ENCODE results near the gene PTGR3. TPM values are rescaled to one million over a fixed set of nuclear protein-coding genes. Genes with fewer than 3 reads are reported as not detected.

PTGR3 gene
- total RNA-seq, 6 experiments from 2014 or later = 37.9 to 47.5 (median 41.8) TPM

- H3K27me3 Mint-ChIP-seq (ENCODE audit: insufficient read depth) = no peaks in the 10 kb centered on the region
- peak overlapping the region; percentile 90; the same call in 1 of the 2 replicates for H3K27ac Mint-ChIP-seq
- peaks cover 100% of the 10 kb centered on the region for H3K4me1 Mint-ChIP-seq (ENCODE audit: low read depth)
- no peaks in the 10 kb centered on the region for H3K36me3 Mint-ChIP-seq (ENCODE audit: low read depth)
- no peak for DNase-seq
- H3K9me3 Mint-ChIP-seq = no peaks in the 10 kb centered on the region
- peak overlapping the region; percentile 82; the same call in 1 of the 2 replicates for H3K4me3 Mint-ChIP-seq
- TF ChIP-seq, protein P1, sequence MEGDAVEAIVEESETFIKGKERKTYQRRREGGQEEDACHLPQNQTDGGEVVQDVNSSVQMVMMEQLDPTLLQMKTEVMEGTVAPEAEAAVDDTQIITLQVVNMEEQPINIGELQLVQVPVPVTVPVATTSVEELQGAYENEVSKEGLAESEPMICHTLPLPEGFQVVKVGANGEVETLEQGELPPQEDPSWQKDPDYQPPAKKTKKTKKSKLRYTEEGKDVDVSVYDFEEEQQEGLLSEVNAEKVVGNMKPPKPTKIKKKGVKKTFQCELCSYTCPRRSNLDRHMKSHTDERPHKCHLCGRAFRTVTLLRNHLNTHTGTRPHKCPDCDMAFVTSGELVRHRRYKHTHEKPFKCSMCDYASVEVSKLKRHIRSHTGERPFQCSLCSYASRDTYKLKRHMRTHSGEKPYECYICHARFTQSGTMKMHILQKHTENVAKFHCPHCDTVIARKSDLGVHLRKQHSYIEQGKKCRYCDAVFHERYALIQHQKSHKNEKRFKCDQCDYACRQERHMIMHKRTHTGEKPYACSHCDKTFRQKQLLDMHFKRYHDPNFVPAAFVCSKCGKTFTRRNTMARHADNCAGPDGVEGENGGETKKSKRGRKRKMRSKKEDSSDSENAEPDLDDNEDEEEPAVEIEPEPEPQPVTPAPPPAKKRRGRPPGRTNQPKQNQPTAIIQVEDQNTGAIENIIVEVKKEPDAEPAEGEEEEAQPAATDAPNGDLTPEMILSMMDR (IDR thresholded peaks at IDR 0.05) = no peak
Observed at GRCh38 chr18:75218065-75218923, 9.4 kb upstream of the PTGR3 start.

DNA sequence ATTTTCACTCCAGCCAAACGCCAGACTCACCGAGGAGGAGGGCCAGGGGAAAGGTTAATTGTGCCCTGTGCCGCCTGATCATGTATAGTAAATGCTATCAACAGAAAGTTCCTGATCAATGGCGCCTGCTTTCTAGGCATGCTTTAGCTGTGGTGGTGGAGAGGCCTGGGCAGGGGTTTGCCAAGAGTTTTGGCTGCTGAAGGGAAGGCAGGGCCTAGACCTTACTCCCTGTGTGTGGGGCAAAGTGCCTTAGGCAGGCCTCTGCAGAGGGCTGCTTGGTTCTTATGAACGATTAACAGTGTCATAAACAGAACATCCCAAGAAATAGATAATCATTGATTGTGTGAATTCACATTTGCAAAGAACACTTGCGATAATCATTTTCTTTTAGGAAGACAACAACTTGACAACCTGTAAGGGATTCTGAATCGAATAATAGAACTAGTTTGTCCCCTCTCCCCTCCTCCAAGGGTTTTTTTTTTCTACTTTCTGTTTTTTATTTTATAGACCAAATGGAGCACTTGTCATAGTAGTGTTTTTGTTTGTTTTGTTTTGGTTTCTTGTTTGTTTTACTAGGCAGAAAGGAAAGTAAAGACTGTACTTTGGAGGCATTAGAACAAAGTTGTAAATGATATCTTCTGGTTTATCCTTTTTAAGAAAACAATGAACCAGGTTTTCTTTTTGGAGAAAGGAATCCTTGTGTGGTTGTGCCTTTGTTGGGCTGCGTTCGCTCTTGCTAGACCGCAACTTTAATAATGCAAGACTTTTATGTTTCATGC, 8.2 kb upstream of the PTGR3 start:
- H3K27me3 Mint-ChIP-seq (ENCODE audit: insufficient read depth) = no peaks in the 10 kb centered on the region
- peaks cover 5% of the 10 kb centered on the region for H3K36me3 Mint-ChIP-seq (ENCODE audit: low read depth)
- TF ChIP-seq, protein P1 (IDR thresholded peaks at IDR 0.05) = no peak
- peak overlapping the region; percentile 82 for H3K4me3 Mint-ChIP-seq
- peaks cover 98% of the 10 kb centered on the region for H3K4me1 Mint-ChIP-seq (ENCODE audit: low read depth)
- H3K9me3 Mint-ChIP-seq = no peaks in the 10 kb centered on the region
- no peak for DNase-seq
- peak overlapping the region; percentile 90 for H3K27ac Mint-ChIP-seq

DNA sequence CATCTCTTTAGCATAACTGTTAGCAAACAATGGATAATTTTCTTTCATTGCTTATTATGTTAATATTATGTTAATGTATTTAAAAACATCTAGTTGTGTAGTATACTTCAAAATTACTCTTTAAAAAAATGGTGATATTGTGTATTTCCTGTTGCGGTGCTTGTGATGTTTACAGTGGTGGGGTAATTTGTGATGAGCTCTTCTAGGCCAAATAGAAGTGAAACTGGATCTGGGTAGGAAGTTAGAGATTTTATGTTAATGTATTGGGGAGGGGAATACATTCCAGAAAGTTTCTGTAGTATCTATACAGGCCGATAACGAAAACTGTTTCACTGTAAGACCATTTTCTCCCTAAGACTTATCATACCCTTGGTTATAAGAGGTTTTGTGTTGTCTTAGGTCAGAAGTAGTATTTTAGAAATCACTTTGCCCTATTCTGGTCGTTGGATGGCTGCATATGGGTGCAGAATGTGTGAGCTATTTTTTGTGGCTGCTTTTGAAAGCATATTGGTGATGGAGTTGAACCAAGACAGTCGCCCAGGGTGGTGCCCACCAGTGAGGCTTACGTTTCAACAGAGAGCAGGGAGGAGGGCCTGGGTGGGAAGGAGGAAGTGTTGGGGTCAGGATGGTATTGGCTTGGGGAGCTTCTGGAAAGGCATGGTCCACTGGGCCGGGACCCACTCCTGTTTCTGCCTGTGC, 7.4 kb upstream of the PTGR3 start:
- Mint-ChIP-seq H3K27me3 (ENCODE audit: insufficient read depth) (no peaks in the 10 kb centered on the region), H3K9me3 (no peaks in the 10 kb centered on the region), H3K4me3 (peak overlapping the region; percentile 82), H3K4me1 (ENCODE audit: low read depth) (peaks cover 91% of the 10 kb centered on the region), H3K36me3 (ENCODE audit: low read depth) (peaks cover 5% of the 10 kb centered on the region), H3K27ac (peak overlapping the region; percentile 90)
- no peak for DNase-seq
- TF ChIP-seq, protein P1 (IDR thresholded peaks at IDR 0.05) = no peak

DNA sequence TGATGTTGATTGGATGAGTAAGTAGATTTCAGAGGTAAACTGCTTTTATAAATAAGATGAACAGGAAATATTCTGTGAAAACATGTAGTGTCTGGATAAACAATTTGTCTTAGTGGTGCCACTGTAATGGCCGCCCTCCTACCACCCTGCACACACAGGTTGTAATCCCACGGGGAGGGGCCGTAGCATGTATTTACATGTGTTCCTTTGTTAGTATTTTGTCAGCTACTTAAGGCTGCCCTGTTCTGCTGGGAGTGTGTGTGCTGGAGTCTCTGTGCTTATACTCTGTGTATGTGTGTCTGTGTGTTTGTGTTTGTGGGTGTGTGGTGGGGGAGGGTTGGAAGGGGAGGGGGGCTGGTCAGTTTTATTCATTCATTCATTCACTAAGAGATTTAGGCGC, 6.7 kb upstream of the PTGR3 start:
- Mint-ChIP-seq H3K9me3 (no peaks in the 10 kb centered on the region), H3K27me3 (ENCODE audit: insufficient read depth) (no peaks in the 10 kb centered on the region), H3K36me3 (ENCODE audit: low read depth) (peaks cover 10% of the 10 kb centered on the region), H3K4me1 (ENCODE audit: low read depth) (peaks cover 85% of the 10 kb centered on the region), H3K4me3 (peak overlapping the region; percentile 65), H3K27ac (peak overlapping the region; percentile 90)
- no peak for DNase-seq
- TF ChIP-seq, protein P1 (IDR thresholded peaks at IDR 0.05) = no peak

- Mint-ChIP-seq H3K4me3 (peak overlapping the region; percentile 94), H3K27me3 (ENCODE audit: insufficient read depth) (no peaks in the 10 kb centered on the region), H3K27ac (peak overlapping the region; percentile 90), H3K36me3 (ENCODE audit: low read depth) (peaks cover 11% of the 10 kb centered on the region), H3K4me1 (ENCODE audit: low read depth) (peaks cover 85% of the 10 kb centered on the region), H3K9me3 (no peaks in the 10 kb centered on the region)
- DNase-seq = no peak
- TF ChIP-seq, protein P1 (IDR thresholded peaks at IDR 0.05) = no peak
Observed at GRCh38 chr18:75214766-75215510, 6.0 kb upstream of the PTGR3 start.
